WTC11 (cell line): Measurements from ENCODE around the gene RREB1. TPM values are rescaled to one million over a fixed set of nuclear protein-coding genes. Genes with fewer than 3 reads are reported as not detected.

Source experiments
- ATAC-seq: fragments of 200-7000 bp; cut with Tn5 transposase; 2 replicates; pipeline ENCODE4 v1.10.0; 2021; ENCODE audit warnings: mild to moderate bottlenecking, moderate library complexity
- CTCF ChIA-PET: fragments of 300-600 bp; sonication (Branson Sonifier 250); formaldehyde crosslinking; loops from one replicate; lab custom pipeline; 2021; ENCODE audit warnings: antibody characterized with exemption; lab: Charles Lee
- POLR2A ChIA-PET: fragments of 350-600 bp; sonication (Branson Sonifier 250); formaldehyde crosslinking; loops from one replicate; lab custom pipeline; 2021; ENCODE audit warnings: antibody characterized with exemption; lab: Charles Lee
- DNase-seq: peaks from one replicate; pipeline ENCODE4 v3.0.0; 2021; ENCODE audit warnings: low spot score
- H3K27ac Mint-ChIP-seq: 2 replicates; pipeline ENCODE4 v1.8.0; 2021; ENCODE audit warnings: mixed read lengths
- H3K27me3 Mint-ChIP-seq: 2 replicates; pipeline ENCODE4 v1.8.0; 2021; ENCODE audit warnings: low read depth, mild to moderate bottlenecking, moderate library complexity, mixed read lengths
- H3K36me3 Mint-ChIP-seq: 2 replicates; pipeline ENCODE4 v1.8.0; 2021; ENCODE audit warnings: mixed read lengths
- H3K4me1 Mint-ChIP-seq: 2 replicates; pipeline ENCODE4 v1.8.0; 2022; ENCODE audit warnings: mixed read lengths
- H3K4me3 Mint-ChIP-seq: 2 replicates; pipeline ENCODE4 v1.8.0; 2021; ENCODE audit warnings: mild to moderate bottlenecking, moderate library complexity, mixed read lengths
- H3K9me3 Mint-ChIP-seq: 2 replicates; pipeline ENCODE4 v1.8.0; 2021; ENCODE audit warnings: mixed read lengths
- ATF3 ChIP-seq: sonication (generic); formaldehyde crosslinking; conservative IDR thresholded peaks from 2 replicates; pipeline ENCODE4 v1.8.1; 2022; ENCODE audit warnings: mild to moderate bottlenecking, missing genetic modification reagents
- CBFB ChIP-seq: sonication (generic); formaldehyde crosslinking; IDR thresholded peaks from 2 replicates; pipeline ENCODE4 v1.8.1; 2022; ENCODE audit warnings: mild to moderate bottlenecking, low read depth, missing genetic modification reagents
- FOXK1 ChIP-seq: sonication (generic); formaldehyde crosslinking; IDR thresholded peaks from 2 replicates; pipeline ENCODE4 v1.8.0; 2022; ENCODE audit warnings: mild to moderate bottlenecking, moderate library complexity, missing genetic modification reagents
- GABPB1 ChIP-seq: sonication (generic); formaldehyde crosslinking; IDR thresholded peaks from 2 replicates; pipeline ENCODE4 v1.8.1; 2023; ENCODE audit warnings: mild to moderate bottlenecking, missing genetic modification reagents
- MLX ChIP-seq: sonication (generic); formaldehyde crosslinking; IDR thresholded peaks from 2 replicates; pipeline ENCODE4 v1.8.1; 2023; ENCODE audit warnings: mild to moderate bottlenecking, missing genetic modification reagents, moderate library complexity
- MXD4 ChIP-seq: fragments of 250-450 bp; sonication (Bioruptor Pico); IDR thresholded peaks from 2 replicates; pipeline ENCODE4 v1.8.0; 2021; ENCODE audit warnings: mild to moderate bottlenecking, moderate library complexity, borderline replicate concordance
- NFYB ChIP-seq: sonication (generic); formaldehyde crosslinking; conservative IDR thresholded peaks from 2 replicates; pipeline ENCODE4 v1.8.0; 2022; ENCODE audit warnings: low read depth, missing genetic modification reagents
- PRRX2 ChIP-seq: fragments of 250-450 bp; sonication (Bioruptor Pico); IDR thresholded peaks from 2 replicates; pipeline ENCODE4 v1.8.0; 2021; ENCODE audit warnings: mild to moderate bottlenecking
- RELA ChIP-seq: sonication (generic); formaldehyde crosslinking; IDR thresholded peaks from 2 replicates; pipeline ENCODE4 v1.8.1; 2022; ENCODE audit warnings: missing genetic modification reagents, mild to moderate bottlenecking, borderline replicate concordance
- RORB ChIP-seq: fragments of 250-450 bp; sonication (Bioruptor Pico); IDR thresholded peaks from 2 replicates; pipeline ENCODE4 v1.9.0; 2021; ENCODE audit warnings: mild to moderate bottlenecking
- USF1 ChIP-seq: sonication (generic); formaldehyde crosslinking; IDR thresholded peaks from 2 replicates; pipeline ENCODE4 v1.8.0; 2022; ENCODE audit warnings: mild to moderate bottlenecking, missing genetic modification reagents
- ZNF121 ChIP-seq: sonication (generic); formaldehyde crosslinking; IDR thresholded peaks from 2 replicates; pipeline ENCODE4 v1.8.0; 2023; ENCODE audit warnings: missing genetic modification reagents
- ZNF138 ChIP-seq: sonication (generic); formaldehyde crosslinking; conservative IDR thresholded peaks from 2 replicates; pipeline ENCODE4 v1.8.1; 2022; ENCODE audit warnings: mild to moderate bottlenecking, moderate library complexity, missing genetic modification reagents
- ZNF263 ChIP-seq: sonication (generic); formaldehyde crosslinking; IDR thresholded peaks from 2 replicates; pipeline ENCODE4 v1.8.1; 2022; ENCODE audit warnings: low read depth, mild to moderate bottlenecking, moderate library complexity, missing genetic modification reagents
- ZNF423 ChIP-seq: fragments of 250-450 bp; sonication (Bioruptor Pico); IDR thresholded peaks from 2 replicates; pipeline ENCODE4 v2.1.2; 2022; ENCODE audit warnings: mild to moderate bottlenecking, moderate library complexity
- total RNA-seq: library from RNA; stranded (reverse); gene quantifications from 3 replicates; pipeline ENCODE4 v1.2.3, GENCODE V29; 2021
- TF ChIP-seq, protein P1 (sequence below): sonication (generic); formaldehyde crosslinking; IDR thresholded peaks from 2 replicates; pipeline ENCODE4 v1.8.1; 2023; ENCODE audit warnings: mild to moderate bottlenecking, missing genetic modification reagents, borderline replicate concordance
- TF ChIP-seq, protein P2 (sequence below): sonication (generic); formaldehyde crosslinking; IDR thresholded peaks from 2 replicates; pipeline ENCODE4 v1.8.1; 2022; ENCODE audit warnings: mild to moderate bottlenecking, missing genetic modification reagents, moderate library complexity, borderline replicate concordance
- TF ChIP-seq, protein P3 (sequence below): sonication (generic); formaldehyde crosslinking; IDR thresholded peaks from 2 replicates; pipeline ENCODE4 v1.8.0; 2022; ENCODE audit warnings: mild to moderate bottlenecking, missing genetic modification reagents
- TF ChIP-seq, protein P4 (sequence below): sonication (generic); formaldehyde crosslinking; IDR thresholded peaks from 2 replicates; pipeline ENCODE4 v1.8.0; 2023; ENCODE audit warnings: missing genetic modification reagents, mild to moderate bottlenecking, borderline replicate concordance

RREB1 gene
- total RNA-seq, 1 experiment from 2014 or later, result 38.5 TPM

GRCh38 chr6:7125290-7125689, 17.5 kb downstream of the RREB1 start:
- POLR2A ChIA-PET, result no interaction called here
- Mint-ChIP-seq H3K27me3 (no peaks in the 10 kb centered on the region), H3K27ac (peak overlapping the region; percentile 62; the same call in 1 of the 2 replicates), H3K9me3 (no peaks in the 10 kb centered on the region), H3K4me3 (no peak overlapping the region), H3K4me1 (peaks cover 51% of the 10 kb centered on the region), H3K36me3 (peaks cover 14% of the 10 kb centered on the region)
- ATAC-seq (no peak), DNase-seq (no peak)
- CTCF ChIA-PET, result no interaction called here
- TF ChIP-seq ZNF423 (CRISPR knock-in tag) (no peak), RELA (CRISPR knock-in tag) (no peak), NFYB (CRISPR knock-in tag) (no peak), ZNF121 (no peak), ZNF138 (CRISPR knock-in tag) (no peak), CBFB (CRISPR knock-in tag) (no peak), FOXK1 (CRISPR knock-in tag) (no peak), GABPB1 (no peak), PRRX2 (CRISPR knock-in tag) (no peak), MXD4 (CRISPR knock-in tag) (no peak), USF1 (CRISPR knock-in tag) (no peak), ATF3 (CRISPR knock-in tag) (no peak), RORB (no peak), MLX (CRISPR knock-in tag) (no peak), ZNF263 (no peak)
- TF ChIP-seq, protein P1, sequence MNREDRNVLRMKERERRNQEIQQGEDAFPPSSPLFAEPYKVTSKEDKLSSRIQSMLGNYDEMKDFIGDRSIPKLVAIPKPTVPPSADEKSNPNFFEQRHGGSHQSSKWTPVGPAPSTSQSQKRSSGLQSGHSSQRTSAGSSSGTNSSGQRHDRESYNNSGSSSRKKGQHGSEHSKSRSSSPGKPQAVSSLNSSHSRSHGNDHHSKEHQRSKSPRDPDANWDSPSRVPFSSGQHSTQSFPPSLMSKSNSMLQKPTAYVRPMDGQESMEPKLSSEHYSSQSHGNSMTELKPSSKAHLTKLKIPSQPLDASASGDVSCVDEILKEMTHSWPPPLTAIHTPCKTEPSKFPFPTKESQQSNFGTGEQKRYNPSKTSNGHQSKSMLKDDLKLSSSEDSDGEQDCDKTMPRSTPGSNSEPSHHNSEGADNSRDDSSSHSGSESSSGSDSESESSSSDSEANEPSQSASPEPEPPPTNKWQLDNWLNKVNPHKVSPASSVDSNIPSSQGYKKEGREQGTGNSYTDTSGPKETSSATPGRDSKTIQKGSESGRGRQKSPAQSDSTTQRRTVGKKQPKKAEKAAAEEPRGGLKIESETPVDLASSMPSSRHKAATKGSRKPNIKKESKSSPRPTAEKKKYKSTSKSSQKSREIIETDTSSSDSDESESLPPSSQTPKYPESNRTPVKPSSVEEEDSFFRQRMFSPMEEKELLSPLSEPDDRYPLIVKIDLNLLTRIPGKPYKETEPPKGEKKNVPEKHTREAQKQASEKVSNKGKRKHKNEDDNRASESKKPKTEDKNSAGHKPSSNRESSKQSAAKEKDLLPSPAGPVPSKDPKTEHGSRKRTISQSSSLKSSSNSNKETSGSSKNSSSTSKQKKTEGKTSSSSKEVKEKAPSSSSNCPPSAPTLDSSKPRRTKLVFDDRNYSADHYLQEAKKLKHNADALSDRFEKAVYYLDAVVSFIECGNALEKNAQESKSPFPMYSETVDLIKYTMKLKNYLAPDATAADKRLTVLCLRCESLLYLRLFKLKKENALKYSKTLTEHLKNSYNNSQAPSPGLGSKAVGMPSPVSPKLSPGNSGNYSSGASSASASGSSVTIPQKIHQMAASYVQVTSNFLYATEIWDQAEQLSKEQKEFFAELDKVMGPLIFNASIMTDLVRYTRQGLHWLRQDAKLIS (CRISPR knock-in tag), result no peak
- TF ChIP-seq, protein P2, sequence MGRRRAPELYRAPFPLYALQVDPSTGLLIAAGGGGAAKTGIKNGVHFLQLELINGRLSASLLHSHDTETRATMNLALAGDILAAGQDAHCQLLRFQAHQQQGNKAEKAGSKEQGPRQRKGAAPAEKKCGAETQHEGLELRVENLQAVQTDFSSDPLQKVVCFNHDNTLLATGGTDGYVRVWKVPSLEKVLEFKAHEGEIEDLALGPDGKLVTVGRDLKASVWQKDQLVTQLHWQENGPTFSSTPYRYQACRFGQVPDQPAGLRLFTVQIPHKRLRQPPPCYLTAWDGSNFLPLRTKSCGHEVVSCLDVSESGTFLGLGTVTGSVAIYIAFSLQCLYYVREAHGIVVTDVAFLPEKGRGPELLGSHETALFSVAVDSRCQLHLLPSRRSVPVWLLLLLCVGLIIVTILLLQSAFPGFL (CRISPR knock-in tag), result no peak
- TF ChIP-seq, protein P3, sequence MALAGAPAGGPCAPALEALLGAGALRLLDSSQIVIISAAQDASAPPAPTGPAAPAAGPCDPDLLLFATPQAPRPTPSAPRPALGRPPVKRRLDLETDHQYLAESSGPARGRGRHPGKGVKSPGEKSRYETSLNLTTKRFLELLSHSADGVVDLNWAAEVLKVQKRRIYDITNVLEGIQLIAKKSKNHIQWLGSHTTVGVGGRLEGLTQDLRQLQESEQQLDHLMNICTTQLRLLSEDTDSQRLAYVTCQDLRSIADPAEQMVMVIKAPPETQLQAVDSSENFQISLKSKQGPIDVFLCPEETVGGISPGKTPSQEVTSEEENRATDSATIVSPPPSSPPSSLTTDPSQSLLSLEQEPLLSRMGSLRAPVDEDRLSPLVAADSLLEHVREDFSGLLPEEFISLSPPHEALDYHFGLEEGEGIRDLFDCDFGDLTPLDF (CRISPR knock-in tag), result no peak
- TF ChIP-seq, protein P4, sequence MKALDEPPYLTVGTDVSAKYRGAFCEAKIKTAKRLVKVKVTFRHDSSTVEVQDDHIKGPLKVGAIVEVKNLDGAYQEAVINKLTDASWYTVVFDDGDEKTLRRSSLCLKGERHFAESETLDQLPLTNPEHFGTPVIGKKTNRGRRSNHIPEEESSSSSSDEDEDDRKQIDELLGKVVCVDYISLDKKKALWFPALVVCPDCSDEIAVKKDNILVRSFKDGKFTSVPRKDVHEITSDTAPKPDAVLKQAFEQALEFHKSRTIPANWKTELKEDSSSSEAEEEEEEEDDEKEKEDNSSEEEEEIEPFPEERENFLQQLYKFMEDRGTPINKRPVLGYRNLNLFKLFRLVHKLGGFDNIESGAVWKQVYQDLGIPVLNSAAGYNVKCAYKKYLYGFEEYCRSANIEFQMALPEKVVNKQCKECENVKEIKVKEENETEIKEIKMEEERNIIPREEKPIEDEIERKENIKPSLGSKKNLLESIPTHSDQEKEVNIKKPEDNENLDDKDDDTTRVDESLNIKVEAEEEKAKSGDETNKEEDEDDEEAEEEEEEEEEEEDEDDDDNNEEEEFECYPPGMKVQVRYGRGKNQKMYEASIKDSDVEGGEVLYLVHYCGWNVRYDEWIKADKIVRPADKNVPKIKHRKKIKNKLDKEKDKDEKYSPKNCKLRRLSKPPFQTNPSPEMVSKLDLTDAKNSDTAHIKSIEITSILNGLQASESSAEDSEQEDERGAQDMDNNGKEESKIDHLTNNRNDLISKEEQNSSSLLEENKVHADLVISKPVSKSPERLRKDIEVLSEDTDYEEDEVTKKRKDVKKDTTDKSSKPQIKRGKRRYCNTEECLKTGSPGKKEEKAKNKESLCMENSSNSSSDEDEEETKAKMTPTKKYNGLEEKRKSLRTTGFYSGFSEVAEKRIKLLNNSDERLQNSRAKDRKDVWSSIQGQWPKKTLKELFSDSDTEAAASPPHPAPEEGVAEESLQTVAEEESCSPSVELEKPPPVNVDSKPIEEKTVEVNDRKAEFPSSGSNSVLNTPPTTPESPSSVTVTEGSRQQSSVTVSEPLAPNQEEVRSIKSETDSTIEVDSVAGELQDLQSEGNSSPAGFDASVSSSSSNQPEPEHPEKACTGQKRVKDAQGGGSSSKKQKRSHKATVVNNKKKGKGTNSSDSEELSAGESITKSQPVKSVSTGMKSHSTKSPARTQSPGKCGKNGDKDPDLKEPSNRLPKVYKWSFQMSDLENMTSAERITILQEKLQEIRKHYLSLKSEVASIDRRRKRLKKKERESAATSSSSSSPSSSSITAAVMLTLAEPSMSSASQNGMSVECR (CRISPR knock-in tag), result no peak
